Thoracic aorta (tissue), 2 donors: ENCODE data around the gene OXLD1. TPM values are rescaled to one million over a fixed set of nuclear protein-coding genes. Genes with fewer than 3 reads are reported as not detected.

Source experiments
- ATAC-seq: fragments of 150-250 bp; one replicate; pipeline ENCODE4 v1.8.0; 2017; ENCODE audit warnings: low read depth; ENCODE audit not compliant: insufficient number of reproducible peaks, low FRiP score
- DNase-seq: peaks from one replicate; pipeline ENCODE4 v3.0.0-alpha.2; 2020; ENCODE audit warnings: low spot score
- H3K27ac ChIP-seq, 2 donors: fragments of 200-600 bp; sonication (generic); 1 replicate in 1 of 2; 2 replicates in 1 of 2; pipeline ENCODE4 v1.5.1; 2016; ENCODE audit warnings: mild to moderate bottlenecking in 2 of 2, moderate library complexity in 2 of 2
- H3K27me3 ChIP-seq: fragments of 200-600 bp; sonication (generic); replicated peaks from 2 replicates; pipeline ENCODE4 v1.6.0; 2016; ENCODE audit warnings: mild to moderate bottlenecking; ENCODE audit not compliant: insufficient read depth
- H3K36me3 ChIP-seq: fragments of 200-600 bp; sonication (generic); one replicate; pipeline ENCODE4 v1.5.1; 2016
- H3K4me1 ChIP-seq, 2 donors: fragments of 200-600 bp; sonication (generic); 1 replicate in 1 of 2; 2 replicates in 1 of 2; pipeline versions ENCODE4 v1.5.1 to v1.6.0; 2016; ENCODE audit warnings: low read depth in 2 of 2, mild to moderate bottlenecking in 1 of 2; ENCODE audit not compliant: control insufficient read depth in 1 of 2
- H3K4me3 ChIP-seq: fragments of 200-600 bp; sonication (generic); 2 replicates; pipeline ENCODE4 v1.5.1; 2016; ENCODE audit warnings: mild to moderate bottlenecking
- H3K9me3 ChIP-seq: fragments of 200-600 bp; sonication (generic); 2 replicates; pipeline ENCODE4 v1.5.1; 2016
- CTCF ChIP-seq: fragments of 200-600 bp; sonication (generic); IDR thresholded peaks from one replicate; pipeline ENCODE4 v1.5.1; 2019; ENCODE audit warnings: antibody characterized with exemption
- total RNA-seq, 2 donors: library from RNA; depleted of rRNA; stranded (reverse); fragments of >200 nt; gene quantifications; one replicate each; pipeline versions ENCODE4 v1.1.0 to v1.2.3, GENCODE V29; 2016

The OXLD1 gene
- total RNA-seq, 2 donors from 2014 or later = 13.7 to 33.6 TPM

- TF ChIP-seq CTCF = no peak
- ATAC-seq (no peak), DNase-seq (no peak)
- Histone ChIP-seq H3K4me3 (no peak overlapping the region), H3K36me3 (peaks cover 87% of the 10 kb centered on the region), H3K4me1 (peaks cover under 1 to 4% of the 10 kb centered on the region in 2 donors), H3K9me3 (no peaks in the 10 kb centered on the region), H3K27me3 (no peaks in the 10 kb centered on the region), H3K27ac (no peak overlapping the region)
Measured at GRCh38 chr17:81690549-81690948, 24.1 kb upstream of the OXLD1 start.

GRCh38 chr17:81690066-81690465 lies 23.7 kb upstream of the OXLD1 start:
- no peaks in the 10 kb centered on the region for H3K9me3 ChIP-seq
- H3K27ac ChIP-seq = no peak overlapping the region
- no peak overlapping the region for H3K4me3 ChIP-seq
- peaks cover 6 to 9% of the 10 kb centered on the region in 2 donors for H3K4me1 ChIP-seq
- H3K27me3 ChIP-seq = no peaks in the 10 kb centered on the region
- ATAC-seq (no peak), DNase-seq (no peak)
- H3K36me3 ChIP-seq = peaks cover 83% of the 10 kb centered on the region
- no peak for TF ChIP-seq CTCF

GRCh38 chr17:81688616-81689015 lies 22.2 kb upstream of the OXLD1 start:
- Histone ChIP-seq H3K9me3 (no peaks in the 10 kb centered on the region), H3K4me1 (peaks cover 12 to 16% of the 10 kb centered on the region in 2 donors), H3K4me3 (no peak overlapping the region), H3K27me3 (no peaks in the 10 kb centered on the region), H3K27ac (no peak overlapping the region), H3K36me3 (peaks cover 68% of the 10 kb centered on the region)
- TF ChIP-seq CTCF = no peak
- DNase-seq (no peak), ATAC-seq (no peak)

GRCh38 chr17:81687770-81688541 lies 21.6 kb upstream of the OXLD1 start:
- DNase-seq (no peak), ATAC-seq (no peak)
- H3K27me3 ChIP-seq = no peaks in the 10 kb centered on the region
- H3K27ac ChIP-seq = no peak overlapping the region
- no peak overlapping the region for H3K4me3 ChIP-seq
- peaks cover 62% of the 10 kb centered on the region for H3K36me3 ChIP-seq
- no peaks in the 10 kb centered on the region for H3K9me3 ChIP-seq
- TF ChIP-seq CTCF = no peak
- H3K4me1 ChIP-seq = peaks cover 12 to 16% of the 10 kb centered on the region in 2 donors

GRCh38 chr17:81686614-81687013 lies 20.2 kb upstream of the OXLD1 start:
- Histone ChIP-seq H3K4me1 (peaks cover 19 to 24% of the 10 kb centered on the region in 2 donors), H3K36me3 (peaks cover 54% of the 10 kb centered on the region), H3K9me3 (no peaks in the 10 kb centered on the region), H3K27ac (no peak overlapping the region), H3K27me3 (no peaks in the 10 kb centered on the region), H3K4me3 (no peak overlapping the region)
- no peak for TF ChIP-seq CTCF
- DNase-seq (no peak), ATAC-seq (no peak)
